PC-3 (cell line): ENCODE data around the gene ZNF292. TPM values are rescaled to one million over a fixed set of nuclear protein-coding genes. Genes with fewer than 3 reads are reported as not detected.

ENCODE experiments used
- ATAC-seq: fragments of 200-7000 bp; cut with Tn5 transposase; 2 replicates; pipeline ENCODE4 v1.9.1; 2020; ENCODE audit warnings: mild to moderate bottlenecking, moderate library complexity
- BruUV-seq: library from RNA; stranded (reverse); fragments of 400-500 nt; replicated peaks from 2 replicates; lab custom pipeline; 2021; lab: Mats Ljungman, UMichigan
- CTCF ChIA-PET: fragments of 300-600 bp; sonication (Branson Sonifier 250); formaldehyde crosslinking; loops from one replicate; lab custom pipeline; 2022; ENCODE audit warnings: antibody characterized with exemption; lab: Charles Lee
- POLR2A ChIA-PET: fragments of 300-600 bp; sonication (Branson Sonifier 250); formaldehyde crosslinking; loops from one replicate; lab custom pipeline; 2022; ENCODE audit warnings: antibody characterized with exemption; ENCODE audit not compliant: unreplicated experiment; lab: Charles Lee
- DNase-seq: peaks from one replicate; pipeline ENCODE4 v3.0.0-alpha.2; 2015
- H2AFZ ChIP-seq: fragments of 300-600 bp; sonication (generic); 2 replicates; pipeline ENCODE4 v1.6.0; 2016; ENCODE audit warnings: antibody characterized with exemption, low read length
- H3F3A ChIP-seq: fragments of 300-600 bp; sonication (generic); one replicate; pipeline ENCODE4 v1.6.0; 2017; ENCODE audit warnings: antibody characterized with exemption, low read length, control low read depth, mild to moderate bottlenecking; ENCODE audit not compliant: unreplicated experiment
- H3K27ac ChIP-seq: fragments of 300-600 bp; sonication (generic); 2 replicates; pipeline ENCODE4 v1.5.1; 2016; ENCODE audit warnings: mild to moderate bottlenecking, low read length
- H3K27me3 ChIP-seq: fragments of 300-600 bp; sonication (generic); 2 replicates; pipeline ENCODE4 v1.6.1; 2016; ENCODE audit warnings: low read length, mixed read lengths
- H3K36me3 ChIP-seq: fragments of 300-600 bp; sonication (generic); 2 replicates; pipeline ENCODE4 v1.6.1; 2016; ENCODE audit warnings: low read depth, mixed run types, low read length, mixed read lengths
- H3K4me1 ChIP-seq: fragments of 300-600 bp; sonication (generic); 2 replicates; pipeline ENCODE4 v1.5.1; 2016; ENCODE audit warnings: low read length; ENCODE audit not compliant: insufficient read depth
- H3K4me2 ChIP-seq: fragments of 300-600 bp; sonication (generic); 2 replicates; pipeline ENCODE4 v1.6.0; 2016; ENCODE audit warnings: low read length
- H3K4me3 ChIP-seq: fragments of 300-600 bp; sonication (generic); 2 replicates; pipeline ENCODE4 v1.5.1; 2016; ENCODE audit warnings: mild to moderate bottlenecking, low read length, mixed read lengths
- H3K79me2 ChIP-seq: fragments of 300-600 bp; sonication (generic); 2 replicates; pipeline ENCODE4 v1.6.1; 2017; ENCODE audit warnings: low read length, mixed read lengths
- H3K9ac ChIP-seq: fragments of 300-600 bp; sonication (generic); 2 replicates; pipeline ENCODE4 v1.6.0; 2016; ENCODE audit warnings: mild to moderate bottlenecking, low read length
- H3K9me2 ChIP-seq: fragments of 300-600 bp; sonication (generic); replicated peaks from 2 replicates; pipeline ENCODE4 v1.6.1; 2016; ENCODE audit warnings: mixed run types, low read length, mixed read lengths
- H3K9me3 ChIP-seq: fragments of 300-600 bp; sonication (generic); 2 replicates; pipeline ENCODE4 v1.6.1; 2016; ENCODE audit warnings: low read length, mixed read lengths
- H4K20me1 ChIP-seq: fragments of 300-600 bp; sonication (generic); 2 replicates; pipeline ENCODE4 v1.6.1; 2016; ENCODE audit warnings: low read length, mixed read lengths
- CTCF ChIP-seq: fragments of 300-600 bp; sonication (generic); conservative IDR thresholded peaks from 2 replicates; pipeline ENCODE4 v1.5.1; 2017; ENCODE audit warnings: antibody characterized with exemption, low read depth, mild to moderate bottlenecking, low read length
- EZH2 ChIP-seq: fragments of 300-600 bp; sonication (generic); IDR thresholded peaks from one replicate; pipeline ENCODE4 v1.6.1; 2017; ENCODE audit warnings: antibody characterized with exemption, mild to moderate bottlenecking, low read length; ENCODE audit not compliant: unreplicated experiment
- EZH2phosphoT487 ChIP-seq: fragments of 300-600 bp; sonication (generic); IDR thresholded peaks from 2 replicates; pipeline ENCODE4 v1.6.1; 2018; ENCODE audit warnings: mild to moderate bottlenecking, antibody characterized with exemption, low read length, borderline replicate concordance
- intact Hi-C: fragments of 100-400 bp; cut with micrococcal nuclease; formaldehyde crosslinking; loops from 2 replicates; pipeline ENCODE4 v1.9.0; 2023
- total RNA-seq: library from RNA; depleted of rRNA; stranded (reverse); fragments of >200 nt; gene quantifications from 2 replicates; pipeline ENCODE4 v1.2.3, GENCODE V29; 2014

Gene ZNF292
- total RNA-seq, 1 experiment from 2014 or later = 8.9 TPM

- no peaks in the 10 kb centered on the region for H3K9me3 ChIP-seq
- TF ChIP-seq EZH2 = no peak
- no peak for TF ChIP-seq EZH2phosphoT487
- no peak for TF ChIP-seq CTCF
- ChIA-PET CTCF (no interaction called here), POLR2A (no interaction called here)
- DNase-seq (no peak), ATAC-seq (no peak)
- H4K20me1 ChIP-seq = no peaks in the 10 kb centered on the region
- no peaks in the 10 kb centered on the region for H3K4me1 ChIP-seq
- no peak overlapping the region for H3K4me2 ChIP-seq
- H2AFZ ChIP-seq = no peak overlapping the region
- H3K27ac ChIP-seq = no peak overlapping the region
- H3K9me2 ChIP-seq = no peaks in the 10 kb centered on the region
- no peaks in the 10 kb centered on the region for H3F3A ChIP-seq
- H3K27me3 ChIP-seq = no peaks in the 10 kb centered on the region
- H3K9ac ChIP-seq = no peak overlapping the region
- H3K4me3 ChIP-seq = no peak overlapping the region
- no TSS peak for BruUV-seq
- H3K79me2 ChIP-seq = no peaks in the 10 kb centered on the region
- intact Hi-C loops = no loop called here
- peaks cover 8% of the 10 kb centered on the region for H3K36me3 ChIP-seq
Measured at GRCh38 chr6:87251725-87252124, 96.4 kb downstream of the ZNF292 start.

GRCh38 chr6:87257046-87257445 lies 101.7 kb downstream of the ZNF292 start:
- Histone ChIP-seq H3K27ac (no peak overlapping the region), H3K27me3 (no peaks in the 10 kb centered on the region), H3K36me3 (peaks cover 19% of the 10 kb centered on the region), H3F3A (no peaks in the 10 kb centered on the region), H3K9me3 (no peaks in the 10 kb centered on the region), H3K4me2 (no peak overlapping the region), H3K9ac (no peak overlapping the region), H4K20me1 (no peaks in the 10 kb centered on the region), H2AFZ (no peak overlapping the region), H3K4me1 (no peaks in the 10 kb centered on the region), H3K79me2 (no peaks in the 10 kb centered on the region), H3K4me3 (no peak overlapping the region), H3K9me2 (no peaks in the 10 kb centered on the region)
- CTCF ChIA-PET = no interaction called here
- POLR2A ChIA-PET = no interaction called here
- intact Hi-C loops = no loop called here
- no peak for TF ChIP-seq EZH2
- TF ChIP-seq CTCF = no peak
- no peak for TF ChIP-seq EZH2phosphoT487
- ATAC-seq (no peak), DNase-seq (no peak)
- no TSS peak for BruUV-seq

GRCh38 chr6:87257565-87257964 lies 102.2 kb downstream of the ZNF292 start:
- H3K9me3 ChIP-seq = no peaks in the 10 kb centered on the region
- ChIA-PET POLR2A (no interaction called here), CTCF (no interaction called here)
- H3K27ac ChIP-seq = no peak overlapping the region
- no peak for TF ChIP-seq CTCF
- TF ChIP-seq EZH2phosphoT487 = no peak
- TF ChIP-seq EZH2 = no peak
- BruUV-seq = no TSS peak
- intact Hi-C loops = no loop called here
- H3K4me2 ChIP-seq = no peak overlapping the region
- H3K36me3 ChIP-seq = peaks cover 19% of the 10 kb centered on the region
- no peak overlapping the region for H3K4me3 ChIP-seq
- H3K27me3 ChIP-seq = no peaks in the 10 kb centered on the region
- H3K4me1 ChIP-seq = no peaks in the 10 kb centered on the region
- no peak overlapping the region for H2AFZ ChIP-seq
- no peaks in the 10 kb centered on the region for H4K20me1 ChIP-seq
- no peaks in the 10 kb centered on the region for H3F3A ChIP-seq
- H3K9ac ChIP-seq = no peak overlapping the region
- no peak for DNase-seq
- ATAC-seq = no peak
- H3K79me2 ChIP-seq = no peaks in the 10 kb centered on the region
- H3K9me2 ChIP-seq = no peaks in the 10 kb centered on the region
